Progenitor cell of endocrine pancreas (in vitro differentiated cells): ENCODE results near the gene GOLT1B. TPM values are rescaled to one million over a fixed set of nuclear protein-coding genes. Genes with fewer than 3 reads are reported as not detected.

Experiments
- DNase-seq: peaks from one replicate; pipeline ENCODE4 v3.0.0; 2021; ENCODE audit warnings: low spot score; ENCODE audit not compliant: unreplicated experiment
- H3K27ac Mint-ChIP-seq: 2 replicates; pipeline ENCODE4 v1.8.0; 2021; ENCODE audit warnings: mild to moderate bottlenecking, moderate library complexity, mixed read lengths
- H3K27me3 Mint-ChIP-seq: 2 replicates; pipeline ENCODE4 v1.8.0; 2021; ENCODE audit warnings: mixed read lengths
- H3K36me3 Mint-ChIP-seq: 2 replicates; pipeline ENCODE4 v1.8.0; 2022; ENCODE audit warnings: mixed read lengths; ENCODE audit not compliant: insufficient read depth
- H3K4me1 Mint-ChIP-seq: 2 replicates; pipeline ENCODE4 v1.8.0; 2021; ENCODE audit warnings: low read depth, mixed read lengths
- H3K4me3 Mint-ChIP-seq: 2 replicates; pipeline ENCODE4 v1.8.0; 2021; ENCODE audit warnings: low read depth, mild to moderate bottlenecking, moderate library complexity, mixed read lengths
- H3K9me3 Mint-ChIP-seq: 2 replicates; pipeline ENCODE4 v1.8.0; 2021; ENCODE audit warnings: low read depth, mixed read lengths
- CTCF ChIP-seq: fragments of 200-600 bp; sonication (generic); IDR thresholded peaks from one replicate; pipeline ENCODE4 v1.5.0; 2021; ENCODE audit warnings: antibody characterized with exemption, mild to moderate bottlenecking; ENCODE audit not compliant: unreplicated experiment
- total RNA-seq: library from RNA; stranded (reverse); gene quantifications from 2 replicates; pipeline ENCODE4 v1.2.1, GENCODE V29; 2021

The GOLT1B gene
- total RNA-seq, 1 donor from 2014 or later, result 49.3 TPM

GRCh38 chr12:21561158-21561557 is 59.6 kb downstream of the GOLT1B start:
- no peak for DNase-seq
- Mint-ChIP-seq H3K4me1 (peaks cover 10% of the 10 kb centered on the region), H3K36me3 (no peaks in the 10 kb centered on the region)

GRCh38 chr12:21562859-21563258 is 61.3 kb downstream of the GOLT1B start:
- H3K36me3 Mint-ChIP-seq, result no peaks in the 10 kb centered on the region
- peaks cover 12% of the 10 kb centered on the region for H3K4me1 Mint-ChIP-seq
- no peak for TF ChIP-seq CTCF

More at GRCh38 chr12:21561158-21561557, 59.6 kb downstream of the GOLT1B start:
- no peak for TF ChIP-seq CTCF
- Mint-ChIP-seq H3K27me3 (no peaks in the 10 kb centered on the region), H3K27ac (no peak overlapping the region), H3K4me3 (no peak overlapping the region), H3K9me3 (peaks cover 8% of the 10 kb centered on the region)

GRCh38 chr12:21566223-21566906 is 64.8 kb downstream of the GOLT1B start:
- Mint-ChIP-seq H3K27ac (no peak overlapping the region), H3K4me3 (no peak overlapping the region), H3K36me3 (no peaks in the 10 kb centered on the region), H3K4me1 (peaks cover 12% of the 10 kb centered on the region), H3K27me3 (no peaks in the 10 kb centered on the region), H3K9me3 (no peaks in the 10 kb centered on the region)
- no peak for TF ChIP-seq CTCF
- no peak for DNase-seq

More at GRCh38 chr12:21562859-21563258, 61.3 kb downstream of the GOLT1B start:
- Mint-ChIP-seq H3K27me3 (no peaks in the 10 kb centered on the region), H3K27ac (peak overlapping the region; percentile 3), H3K9me3 (peaks cover 3% of the 10 kb centered on the region), H3K4me3 (no peak overlapping the region)
- no peak for DNase-seq

GRCh38 chr12:21566907-21567394 is 65.4 kb downstream of the GOLT1B start:
- no peak overlapping the region for H3K4me3 Mint-ChIP-seq
- H3K27me3 Mint-ChIP-seq, result no peaks in the 10 kb centered on the region
- H3K9me3 Mint-ChIP-seq, result no peaks in the 10 kb centered on the region
- no peak for TF ChIP-seq CTCF
- no peak overlapping the region for H3K27ac Mint-ChIP-seq
- peaks cover 12% of the 10 kb centered on the region for H3K4me1 Mint-ChIP-seq
- no peaks in the 10 kb centered on the region for H3K36me3 Mint-ChIP-seq
- DNase-seq, result no peak

Other genes with a start within 250 kb of the GOLT1B start
- 14.1 and 14.7 TPM in 2 replicates for gene SLCO1A2, start 166.9 kb upstream of the GOLT1B start, total RNA-seq
- 0.24 TPM in 1 of 2 replicates, not detected in the other for gene IAPP, start 128.9 kb upstream of the GOLT1B start, total RNA-seq
- 16.8 and 17.7 TPM in 2 replicates for gene PYROXD1, start 64.1 kb upstream of the GOLT1B start, total RNA-seq
- gene RECQL, start 154 bp upstream of the GOLT1B start, total RNA-seq, result 36.6 and 37.7 TPM in 2 replicates
- gene SPX, start 24.5 kb downstream of the GOLT1B start, total RNA-seq, result 2.6 and 2.7 TPM in 2 replicates
- not detected in 2 replicates for gene GYS2, start 103.1 kb downstream of the GOLT1B start, total RNA-seq
- gene LDHB, start 156.1 kb downstream of the GOLT1B start, total RNA-seq, result 1,628 and 1,645 TPM in 2 replicates